ENCODE data around the gene EXOC2.

EXOC2 gene

GRCh38 chr6:494394-494793, 198.5 kb downstream of the EXOC2 start:
- TF ChIP-seq ZFX (IDR thresholded peaks at IDR 0.05), result no peak
- no peak overlapping the region for H3K27ac ChIP-seq

- H3K27ac ChIP-seq, result no peak overlapping the region
- TF ChIP-seq CTCF (conservative IDR thresholded peaks at IDR 0.05) (no peak), ZFX (IDR thresholded peaks at IDR 0.05) (no peak)
These were observed 199.1 kb downstream of the EXOC2 start for GRCh38 chr6:493840-494239.

- TF ChIP-seq ZFX (IDR thresholded peaks at IDR 0.05), result no peak
- TF ChIP-seq CTCF (conservative IDR thresholded peaks at IDR 0.05), result no peak
- H3K27ac ChIP-seq, result no peak overlapping the region
These were observed 200.0 kb downstream of the EXOC2 start for GRCh38 chr6:492816-493414.

DNA sequence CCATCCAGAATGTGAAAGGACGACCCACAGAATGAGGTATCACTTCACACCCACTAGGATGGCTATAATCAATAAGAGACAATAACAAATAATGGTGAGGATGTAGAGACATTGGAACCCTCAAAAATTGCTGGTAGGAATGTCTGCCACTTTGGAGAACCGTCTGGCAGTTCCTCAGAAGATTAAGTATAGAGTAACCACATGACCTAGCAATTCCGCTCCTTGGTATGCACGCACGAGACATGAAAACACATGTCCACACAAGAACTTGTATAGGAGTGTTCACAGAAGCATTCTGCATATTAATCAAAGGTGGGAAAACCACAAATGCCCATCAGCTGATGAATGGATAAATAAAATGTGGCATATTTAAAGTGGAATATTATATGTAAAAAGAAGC, 200.8 kb downstream of the EXOC2 start:
- TF ChIP-seq CTCF (conservative IDR thresholded peaks at IDR 0.05) (no peak), ZFX (IDR thresholded peaks at IDR 0.05) (no peak)
- no peak overlapping the region for H3K27ac ChIP-seq

GRCh38 chr6:491233-491632, 201.7 kb downstream of the EXOC2 start:
- TF ChIP-seq ZFX (IDR thresholded peaks at IDR 0.05) (no peak), CTCF (conservative IDR thresholded peaks at IDR 0.05) (no peak)
- H3K27ac ChIP-seq, result no peak overlapping the region

- no peak for TF ChIP-seq CTCF (conservative IDR thresholded peaks at IDR 0.05)
- TF ChIP-seq ZFX (IDR thresholded peaks at IDR 0.05), result no peak
- no peak overlapping the region for H3K27ac ChIP-seq
These were observed 202.5 kb downstream of the EXOC2 start for GRCh38 chr6:490251-491037.

GRCh38 chr6:489762-490161, 203.2 kb downstream of the EXOC2 start:
- TF ChIP-seq ZFX (IDR thresholded peaks at IDR 0.05) (no peak), CTCF (conservative IDR thresholded peaks at IDR 0.05) (no peak)
- H3K27ac ChIP-seq, result no peak overlapping the region

GRCh38 chr6:489001-489400, 203.9 kb downstream of the EXOC2 start:
- no peak for TF ChIP-seq CTCF (conservative IDR thresholded peaks at IDR 0.05)
- no peak for TF ChIP-seq ZFX (IDR thresholded peaks at IDR 0.05)
- no peak overlapping the region for H3K27ac ChIP-seq

All from C4-2B (cell line).